ENCODE results near the gene TMEM17. TPM values are rescaled to one million over a fixed set of nuclear protein-coding genes. Genes with fewer than 3 reads are reported as not detected.
A peak's percentile ranks its signal among the peaks of the same experiment; 100 is the strongest.

The TMEM17 gene
- polyA plus RNA-seq, 2 of the 4 experiments (the other 2 are of a cell fraction), result 5.2 to 10.2 TPM

DNA sequence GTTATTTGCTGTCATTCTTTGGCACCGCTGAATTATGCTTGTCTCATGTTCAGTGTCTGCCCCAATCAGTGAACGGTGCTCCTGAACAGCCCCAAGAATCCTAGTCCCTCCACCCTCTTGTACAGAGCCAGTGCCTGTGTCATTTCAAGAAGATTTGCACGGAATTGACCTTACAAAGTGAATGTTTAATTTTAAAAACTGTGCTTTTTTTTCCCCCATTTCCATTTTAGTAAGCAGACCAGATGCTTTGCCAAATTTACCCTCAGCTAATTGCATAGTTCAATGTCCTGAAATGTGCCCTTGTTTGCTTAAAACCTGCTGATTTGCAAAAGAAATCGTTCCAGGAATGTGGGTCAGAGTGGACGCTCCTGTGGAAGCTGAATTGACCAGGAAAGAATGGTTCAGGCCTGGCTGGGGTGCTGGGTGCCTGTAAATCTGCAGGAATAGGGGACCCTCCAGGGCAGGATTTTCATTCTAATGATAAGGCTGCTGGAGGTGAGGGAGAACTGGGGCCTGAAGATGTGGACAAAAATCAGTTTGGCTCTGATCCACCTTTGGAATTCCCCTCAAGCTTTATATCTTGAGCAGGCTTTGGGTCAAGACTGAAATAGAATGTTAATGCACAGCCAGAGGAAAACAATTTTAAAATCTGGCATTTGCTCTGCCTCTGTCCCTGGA lies 20.1 kb downstream of the TMEM17 start:
- H3K4me3 ChIP-seq, result no peak overlapping the region
- ChIA-PET CTCF (interaction anchor here (0.6 to 2.2 kb wide), 3 partner anchors 9 to 29 kb away, joined by 4 to 11 read pairs (median 9); no protein-coding TSS in a partner anchor), POLR2A (interaction anchor here (0.9 kb wide), 1 partner anchor 20 kb away, joined by 3 read pairs; the partner anchor contains the start of gene TMEM17)
- peak overlapping the region; percentile 55 for H3K4me2 ChIP-seq
- H3K9me3 ChIP-seq, result no peaks in the 10 kb centered on the region
- H3K4me1 ChIP-seq, result peaks cover 22% of the 10 kb centered on the region
- DNase-seq (ENCODE audit: low read depth in 1 of 2, low spot score in 1 of 2) (no peak), ATAC-seq (peak in 1 of 2 experiments; percentile 73; a peak in 3 of 6 replicates), FAIRE-seq (no peak)
- 48% methylated on average over 5 of the region's 5 CpGs for WGBS (ENCODE audit: missing lambda C conversion rate)
- TF ChIP-seq HDAC2 (IDR thresholded peaks at IDR 0.05) (no peak), FOSL2 (IDR thresholded peaks at IDR 0.05) (no peak), FOSL2 (CRISPR knock-in tag; IDR thresholded peaks at IDR 0.05) (no peak), CHD2 (IDR thresholded peaks at IDR 0.05; ENCODE audit: low read length, partially characterized antibody) (no peak), ZC3H11A (IDR thresholded peaks at IDR 0.05) (no peak), RCOR1 (IDR thresholded peaks at IDR 0.05; ENCODE audit: low read depth, low read length) (no peak), ZSCAN20 (CRISPR knock-in tag; IDR thresholded peaks at IDR 0.05) (no peak), EHF (CRISPR knock-in tag; IDR thresholded peaks at IDR 0.05) (no peak), FOXS1 (CRISPR knock-in tag; IDR thresholded peaks at IDR 0.05) (no peak), HMGXB4 (CRISPR knock-in tag; IDR thresholded peaks at IDR 0.05; ENCODE audit: borderline replicate concordance) (no peak)
- TF ChIP-seq, protein P1, sequence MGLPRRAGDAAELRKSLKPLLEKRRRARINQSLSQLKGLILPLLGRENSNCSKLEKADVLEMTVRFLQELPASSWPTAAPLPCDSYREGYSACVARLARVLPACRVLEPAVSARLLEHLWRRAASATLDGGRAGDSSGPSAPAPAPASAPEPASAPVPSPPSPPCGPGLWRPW (IDR thresholded peaks at IDR 0.05), result no peak
- peak overlapping the region; percentile 38 to 74; a peak in 5 of 6 replicates for H3K27ac ChIP-seq

- CTCF ChIA-PET, result interaction anchor here (1.1 to 3.1 kb wide), 7 partner anchors 9 to 293 kb away, joined by 3 to 12 read pairs (median 5); no protein-coding TSS in a partner anchor
- peak overlapping the region in 1 of 2 experiments; percentile 36; a peak in 3 of 6 replicates for H3K27ac ChIP-seq
- H3K4me3 ChIP-seq, result no peak overlapping the region
- FAIRE-seq (no peak), ATAC-seq (no peak), DNase-seq (ENCODE audit: low read depth in 1 of 2, low spot score in 1 of 2) (no peak)
- WGBS (ENCODE audit: missing lambda C conversion rate), result 88% methylated on average over 6 of the region's 6 CpGs
- TF ChIP-seq MAFK (IDR thresholded peaks at IDR 0.05; ENCODE audit: partially characterized antibody) (no peak), CHD4 (IDR thresholded peaks at IDR 0.05; ENCODE audit: borderline replicate concordance) (no peak), BCL3 (IDR thresholded peaks at IDR 0.05) (no peak), KDM5A (IDR thresholded peaks at IDR 0.05) (no peak), ESRRA (IDR thresholded peaks at IDR 0.05; ENCODE audit: borderline replicate concordance, low read length) (no peak), HEYL (CRISPR knock-in tag; IDR thresholded peaks at IDR 0.05) (no peak), RFX5 (IDR thresholded peaks at IDR 0.05) (no peak), RARB (CRISPR knock-in tag; IDR thresholded peaks at IDR 0.05) (no peak), HDAC2 (IDR thresholded peaks at IDR 0.05) (no peak), CBX2 (IDR thresholded peaks at IDR 0.05; ENCODE audit: borderline replicate concordance, low read depth) (no peak), NR3C1 (IDR thresholded peaks at IDR 0.05) (no peak), E2F6 (IDR thresholded peaks at IDR 0.05; ENCODE audit: borderline replicate concordance, low read depth) (no peak), TP53 (CRISPR knock-in tag; IDR thresholded peaks at IDR 0.05) (no peak)
- TF ChIP-seq, protein P2, sequence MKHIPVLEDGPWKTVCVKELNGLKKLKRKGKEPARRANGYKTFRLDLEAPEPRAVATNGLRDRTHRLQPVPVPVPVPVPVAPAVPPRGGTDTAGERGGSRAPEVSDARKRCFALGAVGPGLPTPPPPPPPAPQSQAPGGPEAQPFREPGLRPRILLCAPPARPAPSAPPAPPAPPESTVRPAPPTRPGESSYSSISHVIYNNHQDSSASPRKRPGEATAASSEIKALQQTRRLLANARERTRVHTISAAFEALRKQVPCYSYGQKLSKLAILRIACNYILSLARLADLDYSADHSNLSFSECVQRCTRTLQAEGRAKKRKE (CRISPR knock-in tag; IDR thresholded peaks at IDR 0.05; ENCODE audit: low read depth), result no peak
- H3K4me1 ChIP-seq, result peaks cover 22% of the 10 kb centered on the region
- H3K4me2 ChIP-seq, result no peak overlapping the region
- POLR2A ChIA-PET, result interaction anchor here (0.6 kb wide), 1 partner anchor 181 kb away, joined by 4 read pairs; no protein-coding TSS in a partner anchor
- no peaks in the 10 kb centered on the region for H3K9me3 ChIP-seq
Measured at GRCh38 chr2:62482558-62483352, 23.2 kb downstream of the TMEM17 start.
